Measurements from ENCODE around the gene GRIP1.

DNA sequence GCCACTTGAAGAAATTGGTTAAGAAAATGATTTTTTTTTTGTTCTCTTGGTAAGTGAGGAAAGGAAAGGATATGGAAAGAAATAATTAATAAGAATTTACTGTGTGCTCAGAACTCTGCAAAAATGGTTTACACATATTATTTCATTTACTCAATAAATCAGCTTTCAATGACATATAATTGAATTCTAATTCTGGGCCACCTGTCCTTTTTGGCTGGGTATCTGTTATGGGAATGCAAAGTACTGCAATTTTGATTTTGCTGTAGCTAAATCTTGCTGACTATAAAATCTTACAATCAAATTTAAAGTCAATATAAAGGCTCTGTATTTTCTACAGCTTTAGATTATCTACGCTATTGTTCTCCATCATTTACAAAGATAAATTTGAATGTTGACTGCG, 147.1 kb downstream of the GRIP1 start:
- TF ChIP-seq, protein P1, sequence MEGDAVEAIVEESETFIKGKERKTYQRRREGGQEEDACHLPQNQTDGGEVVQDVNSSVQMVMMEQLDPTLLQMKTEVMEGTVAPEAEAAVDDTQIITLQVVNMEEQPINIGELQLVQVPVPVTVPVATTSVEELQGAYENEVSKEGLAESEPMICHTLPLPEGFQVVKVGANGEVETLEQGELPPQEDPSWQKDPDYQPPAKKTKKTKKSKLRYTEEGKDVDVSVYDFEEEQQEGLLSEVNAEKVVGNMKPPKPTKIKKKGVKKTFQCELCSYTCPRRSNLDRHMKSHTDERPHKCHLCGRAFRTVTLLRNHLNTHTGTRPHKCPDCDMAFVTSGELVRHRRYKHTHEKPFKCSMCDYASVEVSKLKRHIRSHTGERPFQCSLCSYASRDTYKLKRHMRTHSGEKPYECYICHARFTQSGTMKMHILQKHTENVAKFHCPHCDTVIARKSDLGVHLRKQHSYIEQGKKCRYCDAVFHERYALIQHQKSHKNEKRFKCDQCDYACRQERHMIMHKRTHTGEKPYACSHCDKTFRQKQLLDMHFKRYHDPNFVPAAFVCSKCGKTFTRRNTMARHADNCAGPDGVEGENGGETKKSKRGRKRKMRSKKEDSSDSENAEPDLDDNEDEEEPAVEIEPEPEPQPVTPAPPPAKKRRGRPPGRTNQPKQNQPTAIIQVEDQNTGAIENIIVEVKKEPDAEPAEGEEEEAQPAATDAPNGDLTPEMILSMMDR (IDR thresholded peaks at IDR 0.05; ENCODE audit: poor library complexity), result no peak
- TF ChIP-seq EZH2 (IDR thresholded peaks at IDR 0.05; ENCODE audit: borderline replicate concordance), result no peak

Data from hepatocyte (in vitro differentiated cells).